Measurements from ENCODE around the gene CLK2. TPM values are rescaled to one million over a fixed set of nuclear protein-coding genes. Genes with fewer than 3 reads are reported as not detected.

Gene CLK2
- total and polyA plus RNA-seq, 9 of the 15 experiments (the other 6 are each of a cell fraction or from before 2014, with no cell fraction given) = 13.5 to 81.4 (median 39.6) TPM

GRCh38 chr1:155244368-155245162 is 28.7 kb downstream of the CLK2 start (continued):
- peak; percentile 39; the same call in 1 of the 2 replicates for TF ChIP-seq DEAF1 (CRISPR knock-in tag; IDR thresholded peaks at IDR 0.05)
- peak; percentile 79 for TF ChIP-seq NFIC (IDR thresholded peaks at IDR 0.05)
- TF ChIP-seq ZNF318 (IDR thresholded peaks at IDR 0.05; ENCODE audit: borderline replicate concordance in 1 of 2, low read depth in 1 of 2) = peak in 1 of 2 experiments; percentile 88; a peak in 2 of 4 replicates
- no peak for TF ChIP-seq ELK3 (CRISPR knock-in tag; IDR thresholded peaks at IDR 0.05)
- no peak; the same call in 1 of the 2 replicates for TF ChIP-seq NFE2 (IDR thresholded peaks at IDR 0.05; ENCODE audit: low read depth)
- no peak for TF ChIP-seq ZNF3 (CRISPR knock-in tag; IDR thresholded peaks at IDR 0.05)
- no peak for TF ChIP-seq CREBBP (IDR thresholded peaks at IDR 0.05; ENCODE audit: low read depth, low read length)
- peak; percentile 74; the same call in 1 of the 2 replicates for TF ChIP-seq RAD51 (IDR thresholded peaks at IDR 0.05; ENCODE audit: borderline replicate concordance, low read depth)
- no peak for TF ChIP-seq CBX8 (IDR thresholded peaks at IDR 0.05; ENCODE audit: borderline replicate concordance, extremely low read depth, low read depth, low read length, poor library complexity, severe bottlenecking)
- no peak for TF ChIP-seq ETS2 (tag; IDR thresholded peaks at IDR 0.05; ENCODE audit: borderline replicate concordance, poor library complexity, severe bottlenecking)
- no peak for TF ChIP-seq IFI16 (CRISPR knock-in tag; IDR thresholded peaks at IDR 0.05)
- TF ChIP-seq ZNF253 (CRISPR knock-in tag; conservative IDR thresholded peaks at IDR 0.05) = no peak
- TF ChIP-seq KDM1A (IDR thresholded peaks at IDR 0.05) = peak; percentile 86 to 91
- TF ChIP-seq EHMT2 (IDR thresholded peaks at IDR 0.05) = peak; percentile 88
- peak; percentile 72; the same call in 1 of the 2 replicates for TF ChIP-seq RHOXF2B (CRISPR knock-in tag; conservative IDR thresholded peaks at IDR 0.05)
- TF ChIP-seq PTRF (tag; IDR thresholded peaks at IDR 0.05) = no peak
- peak; percentile 100 for TF ChIP-seq CXXC5 (CRISPR knock-in tag; IDR thresholded peaks at IDR 0.05)
